ENCODE measurements around the gene IGSF9B.

GRCh38 chr11:133964356-133964755, 7.6 kb upstream of the IGSF9B start:
- TF ChIP-seq, protein P1, sequence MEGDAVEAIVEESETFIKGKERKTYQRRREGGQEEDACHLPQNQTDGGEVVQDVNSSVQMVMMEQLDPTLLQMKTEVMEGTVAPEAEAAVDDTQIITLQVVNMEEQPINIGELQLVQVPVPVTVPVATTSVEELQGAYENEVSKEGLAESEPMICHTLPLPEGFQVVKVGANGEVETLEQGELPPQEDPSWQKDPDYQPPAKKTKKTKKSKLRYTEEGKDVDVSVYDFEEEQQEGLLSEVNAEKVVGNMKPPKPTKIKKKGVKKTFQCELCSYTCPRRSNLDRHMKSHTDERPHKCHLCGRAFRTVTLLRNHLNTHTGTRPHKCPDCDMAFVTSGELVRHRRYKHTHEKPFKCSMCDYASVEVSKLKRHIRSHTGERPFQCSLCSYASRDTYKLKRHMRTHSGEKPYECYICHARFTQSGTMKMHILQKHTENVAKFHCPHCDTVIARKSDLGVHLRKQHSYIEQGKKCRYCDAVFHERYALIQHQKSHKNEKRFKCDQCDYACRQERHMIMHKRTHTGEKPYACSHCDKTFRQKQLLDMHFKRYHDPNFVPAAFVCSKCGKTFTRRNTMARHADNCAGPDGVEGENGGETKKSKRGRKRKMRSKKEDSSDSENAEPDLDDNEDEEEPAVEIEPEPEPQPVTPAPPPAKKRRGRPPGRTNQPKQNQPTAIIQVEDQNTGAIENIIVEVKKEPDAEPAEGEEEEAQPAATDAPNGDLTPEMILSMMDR (IDR thresholded peaks at IDR 0.05 in 2 of 3, conservative IDR thresholded peaks at IDR 0.05 in 1 of 3; ENCODE audit: control insufficient read depth in 2 of 3, extremely low read depth in 1 of 3, insufficient read depth in 1 of 3, low read depth in 3 of 3, low read length in 3 of 3): no peak
- no peak for TF ChIP-seq EGR1 (IDR thresholded peaks at IDR 0.05; ENCODE audit: borderline replicate concordance in 1 of 2, low read depth in 2 of 2, low read length in 2 of 2)
- TF ChIP-seq, protein P2, sequence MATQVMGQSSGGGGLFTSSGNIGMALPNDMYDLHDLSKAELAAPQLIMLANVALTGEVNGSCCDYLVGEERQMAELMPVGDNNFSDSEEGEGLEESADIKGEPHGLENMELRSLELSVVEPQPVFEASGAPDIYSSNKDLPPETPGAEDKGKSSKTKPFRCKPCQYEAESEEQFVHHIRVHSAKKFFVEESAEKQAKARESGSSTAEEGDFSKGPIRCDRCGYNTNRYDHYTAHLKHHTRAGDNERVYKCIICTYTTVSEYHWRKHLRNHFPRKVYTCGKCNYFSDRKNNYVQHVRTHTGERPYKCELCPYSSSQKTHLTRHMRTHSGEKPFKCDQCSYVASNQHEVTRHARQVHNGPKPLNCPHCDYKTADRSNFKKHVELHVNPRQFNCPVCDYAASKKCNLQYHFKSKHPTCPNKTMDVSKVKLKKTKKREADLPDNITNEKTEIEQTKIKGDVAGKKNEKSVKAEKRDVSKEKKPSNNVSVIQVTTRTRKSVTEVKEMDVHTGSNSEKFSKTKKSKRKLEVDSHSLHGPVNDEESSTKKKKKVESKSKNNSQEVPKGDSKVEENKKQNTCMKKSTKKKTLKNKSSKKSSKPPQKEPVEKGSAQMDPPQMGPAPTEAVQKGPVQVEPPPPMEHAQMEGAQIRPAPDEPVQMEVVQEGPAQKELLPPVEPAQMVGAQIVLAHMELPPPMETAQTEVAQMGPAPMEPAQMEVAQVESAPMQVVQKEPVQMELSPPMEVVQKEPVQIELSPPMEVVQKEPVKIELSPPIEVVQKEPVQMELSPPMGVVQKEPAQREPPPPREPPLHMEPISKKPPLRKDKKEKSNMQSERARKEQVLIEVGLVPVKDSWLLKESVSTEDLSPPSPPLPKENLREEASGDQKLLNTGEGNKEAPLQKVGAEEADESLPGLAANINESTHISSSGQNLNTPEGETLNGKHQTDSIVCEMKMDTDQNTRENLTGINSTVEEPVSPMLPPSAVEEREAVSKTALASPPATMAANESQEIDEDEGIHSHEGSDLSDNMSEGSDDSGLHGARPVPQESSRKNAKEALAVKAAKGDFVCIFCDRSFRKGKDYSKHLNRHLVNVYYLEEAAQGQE (IDR thresholded peaks at IDR 0.05; ENCODE audit: low read depth, low read length): no peak
- TF ChIP-seq EZH2 (IDR thresholded peaks at IDR 0.05; ENCODE audit: borderline replicate concordance, control insufficient read depth, low read depth, low read length): no peak
- no peak for TF ChIP-seq FOXM1 (IDR thresholded peaks at IDR 0.05; ENCODE audit: low read depth, low read length)
- TF ChIP-seq POLR2A (IDR thresholded peaks at IDR 0.05; ENCODE audit: low read depth, low read length): no peak
- no peak for TF ChIP-seq MXI1 (IDR thresholded peaks at IDR 0.05; ENCODE audit: low read depth, low read length)
- no peak for TF ChIP-seq CHD1 (IDR thresholded peaks at IDR 0.05; ENCODE audit: low read depth, low read length)
- no peak for TF ChIP-seq SUZ12 (IDR thresholded peaks at IDR 0.05; ENCODE audit: unreplicated experiment)
- TF ChIP-seq CHD2 (IDR thresholded peaks at IDR 0.05; ENCODE audit: borderline replicate concordance, low read depth, low read length): no peak
- TF ChIP-seq ATF3 (IDR thresholded peaks at IDR 0.05; ENCODE audit: borderline replicate concordance, extremely low read depth, low read depth, low read length): no peak
